GM12875 (cell line): ENCODE measurements around the gene ZNF778.

Source experiments
- H3K4me3 ChIP-seq: one replicate; pipeline ENCODE4 v1.5.1; 2011; ENCODE audit warnings: low read depth, low read length, control low read depth
- TF ChIP-seq, protein P1 (sequence below): IDR thresholded peaks from 2 replicates; pipeline ENCODE4 v1.5.1; 2011; ENCODE audit warnings: low read depth, mild to moderate bottlenecking, control low read depth, inconsistent platforms, low read length, moderate library complexity, borderline replicate concordance; ENCODE audit not compliant: insufficient read depth

The ZNF778 gene

DNA sequence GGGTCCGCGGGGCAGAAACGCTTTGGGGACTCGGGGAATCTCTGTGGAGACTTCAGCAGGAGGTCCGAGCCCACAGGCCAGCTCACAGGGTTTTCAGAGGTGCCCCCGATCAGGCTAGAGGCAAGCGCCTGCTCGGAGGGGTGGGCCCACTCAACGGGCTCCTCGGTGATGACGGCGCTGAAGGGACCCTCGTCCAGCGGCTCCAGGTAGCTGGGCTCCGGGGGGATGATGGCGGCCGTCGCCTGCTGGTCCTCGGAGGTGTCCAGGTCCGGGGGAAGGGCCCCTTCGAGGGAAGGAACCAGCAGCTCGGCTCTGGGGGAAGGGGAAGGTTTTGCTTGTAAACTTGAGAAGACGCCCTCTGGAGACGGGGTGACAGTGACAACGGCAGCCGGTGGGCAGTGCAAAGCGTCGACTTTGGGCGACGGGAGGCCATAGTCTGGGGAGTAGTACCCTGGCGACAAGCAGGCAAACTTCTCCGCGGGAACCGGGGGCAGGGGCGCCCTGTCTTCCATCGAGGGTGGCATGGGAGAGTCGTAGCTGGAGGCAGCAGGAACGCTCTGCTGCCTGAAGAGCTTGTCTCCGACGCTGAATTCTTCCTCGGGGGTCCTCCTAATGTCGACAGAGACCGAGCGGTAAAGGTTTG is 63.2 kb downstream of the ZNF778 start:
- TF ChIP-seq, protein P1, sequence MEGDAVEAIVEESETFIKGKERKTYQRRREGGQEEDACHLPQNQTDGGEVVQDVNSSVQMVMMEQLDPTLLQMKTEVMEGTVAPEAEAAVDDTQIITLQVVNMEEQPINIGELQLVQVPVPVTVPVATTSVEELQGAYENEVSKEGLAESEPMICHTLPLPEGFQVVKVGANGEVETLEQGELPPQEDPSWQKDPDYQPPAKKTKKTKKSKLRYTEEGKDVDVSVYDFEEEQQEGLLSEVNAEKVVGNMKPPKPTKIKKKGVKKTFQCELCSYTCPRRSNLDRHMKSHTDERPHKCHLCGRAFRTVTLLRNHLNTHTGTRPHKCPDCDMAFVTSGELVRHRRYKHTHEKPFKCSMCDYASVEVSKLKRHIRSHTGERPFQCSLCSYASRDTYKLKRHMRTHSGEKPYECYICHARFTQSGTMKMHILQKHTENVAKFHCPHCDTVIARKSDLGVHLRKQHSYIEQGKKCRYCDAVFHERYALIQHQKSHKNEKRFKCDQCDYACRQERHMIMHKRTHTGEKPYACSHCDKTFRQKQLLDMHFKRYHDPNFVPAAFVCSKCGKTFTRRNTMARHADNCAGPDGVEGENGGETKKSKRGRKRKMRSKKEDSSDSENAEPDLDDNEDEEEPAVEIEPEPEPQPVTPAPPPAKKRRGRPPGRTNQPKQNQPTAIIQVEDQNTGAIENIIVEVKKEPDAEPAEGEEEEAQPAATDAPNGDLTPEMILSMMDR: no peak

DNA sequence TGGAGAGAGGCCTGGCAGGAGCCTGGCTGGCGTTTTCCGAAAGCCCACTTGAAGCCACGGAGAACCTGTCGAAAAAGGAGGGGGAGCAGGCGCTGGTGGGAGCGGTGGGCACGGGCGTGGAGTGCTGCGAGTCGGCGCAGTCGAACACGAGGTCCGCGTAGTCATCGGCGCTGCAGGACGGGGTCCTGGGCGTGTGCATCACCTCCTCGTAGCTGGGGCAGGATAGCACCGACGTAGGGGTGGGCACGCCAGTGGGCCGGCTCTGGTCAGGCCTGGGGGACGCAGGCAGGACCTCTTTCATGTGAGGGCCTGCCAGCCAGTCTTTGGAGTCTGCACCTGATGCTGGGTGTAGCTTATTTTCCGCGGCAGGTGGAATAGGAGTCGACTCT is 63.7 kb downstream of the ZNF778 start:
- H3K4me3 ChIP-seq: no peak overlapping the region

More for the DNA sequence above, 63.2 kb downstream of the ZNF778 start:
- no peak overlapping the region for H3K4me3 ChIP-seq

DNA sequence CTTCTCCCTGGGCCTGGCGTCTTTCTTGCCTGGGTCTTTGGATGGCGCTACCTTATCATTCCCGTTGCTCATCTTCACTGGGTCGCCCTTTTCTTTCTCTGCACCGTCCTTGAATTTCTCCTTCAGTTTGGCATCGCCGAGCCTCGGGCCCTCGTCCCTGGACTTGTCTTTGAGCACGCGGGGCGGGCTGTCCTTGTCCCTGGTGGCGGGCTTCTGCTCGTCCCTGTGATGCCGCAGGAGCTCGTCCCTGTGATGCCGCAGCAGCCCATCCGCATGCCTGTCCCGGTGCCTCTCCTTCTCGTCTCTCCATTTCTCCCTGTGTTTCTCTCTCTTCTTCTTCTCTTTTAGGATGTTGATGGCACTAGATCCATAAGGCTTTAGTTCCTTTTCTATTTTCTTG is 64.3 kb downstream of the ZNF778 start:
- TF ChIP-seq, protein P1: no peak

More for the DNA sequence above, 63.7 kb downstream of the ZNF778 start:
- TF ChIP-seq, protein P1: no peak

DNA sequence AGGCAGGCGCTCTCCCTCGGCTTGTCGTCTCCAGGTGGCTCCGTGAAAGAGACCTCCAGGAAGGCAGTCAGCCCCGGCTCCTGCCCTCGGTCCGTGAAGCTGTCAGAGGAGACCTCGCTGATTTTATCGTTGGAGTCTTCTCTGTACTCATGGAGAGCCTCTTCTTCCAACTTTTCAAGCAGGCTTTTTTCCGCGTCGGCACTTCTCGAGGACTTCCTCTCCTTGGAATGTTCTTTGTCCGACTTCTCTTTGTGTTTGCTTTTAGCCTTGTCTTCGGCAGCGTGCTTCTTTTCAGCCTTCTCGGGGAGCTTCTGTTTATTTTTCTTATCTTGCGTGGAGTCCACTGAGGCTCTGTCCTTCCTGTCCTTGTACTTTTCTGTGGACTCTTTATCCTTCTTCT is 65.0 kb downstream of the ZNF778 start:
- TF ChIP-seq, protein P1: no peak
- H3K4me3 ChIP-seq: no peak overlapping the region

More for the DNA sequence above, 64.3 kb downstream of the ZNF778 start:
- no peak overlapping the region for H3K4me3 ChIP-seq

DNA sequence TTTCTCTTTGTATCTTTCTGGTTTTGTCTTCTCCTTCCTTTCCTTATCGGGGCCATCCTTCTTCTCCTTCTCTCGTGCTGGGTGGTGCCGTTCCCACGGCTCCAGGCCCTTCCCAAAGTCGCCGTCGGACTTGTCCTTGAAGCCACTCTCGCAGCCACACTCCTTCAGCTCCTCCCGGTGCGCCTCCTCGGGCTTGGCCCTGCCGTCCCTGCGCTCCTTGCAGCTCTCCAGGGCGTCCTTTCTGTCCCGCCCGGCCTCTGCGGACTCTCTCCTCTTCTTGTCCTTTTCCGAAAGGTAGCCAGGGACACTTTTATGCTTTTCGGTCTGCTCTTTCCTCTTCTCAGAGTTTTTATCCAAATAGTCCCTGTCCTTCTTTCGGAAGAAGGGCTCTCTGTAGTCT is 65.9 kb downstream of the ZNF778 start:
- no peak overlapping the region for H3K4me3 ChIP-seq
- TF ChIP-seq, protein P1: no peak

DNA sequence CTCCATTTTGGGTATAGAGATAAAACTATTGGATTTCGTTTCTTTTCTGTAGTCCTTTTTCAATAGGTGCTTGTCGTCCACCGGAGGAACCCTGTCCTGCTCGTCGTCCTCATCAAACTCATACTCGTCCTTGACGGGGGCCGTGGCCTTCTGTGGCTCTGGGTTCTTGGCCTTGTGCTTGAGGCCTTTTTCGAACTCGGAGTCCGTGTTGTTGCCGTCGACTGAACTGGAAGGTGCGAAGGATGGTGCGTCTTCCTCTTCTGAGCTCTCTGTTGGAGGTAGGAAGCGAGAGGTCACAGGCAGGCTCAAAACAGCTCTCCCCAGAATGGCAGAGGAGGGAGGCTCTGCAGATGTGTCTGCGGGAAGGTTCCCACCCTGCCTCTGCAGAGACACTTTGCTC is 67.9 kb downstream of the ZNF778 start:
- TF ChIP-seq, protein P1: no peak
- H3K4me3 ChIP-seq: no peak overlapping the region

DNA sequence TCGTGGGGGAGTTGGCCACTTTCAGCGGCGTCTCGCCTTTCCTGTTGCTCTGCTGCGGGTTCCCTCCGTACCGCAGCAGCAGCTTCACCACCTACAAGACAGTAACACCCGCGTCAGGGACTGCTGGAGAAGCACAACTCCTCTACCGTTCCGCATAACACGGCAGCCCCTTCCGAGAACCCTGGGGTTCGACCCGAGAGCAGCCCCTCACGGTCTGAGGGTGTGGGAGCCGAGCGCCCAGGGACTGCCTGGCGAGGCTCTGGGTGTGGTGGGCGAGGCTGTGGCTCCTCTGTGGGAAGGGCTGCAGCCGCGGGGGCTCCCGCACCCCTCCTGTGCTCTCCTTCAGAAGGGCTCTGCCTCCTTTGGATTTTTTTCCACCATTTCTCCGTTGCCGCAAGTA is 68.6 kb downstream of the ZNF778 start:
- no peak overlapping the region for H3K4me3 ChIP-seq
- TF ChIP-seq, protein P1: no peak
